GM23338 (cell line): Measurements from ENCODE around the gene MOB3B.

ENCODE experiments used
- CREB1 ChIP-seq: fragments of 250-450 bp; sonication (Bioruptor Pico); IDR thresholded peaks from 2 replicates; pipeline ENCODE4 v1.5.0; 2020; ENCODE audit warnings: low read depth, mild to moderate bottlenecking, moderate library complexity
- CTCF ChIP-seq, 2 experiments: fragments of 200-600 bp in 1 of 2; sonication (generic) in 1 of 2; conservative IDR thresholded peaks; 2 replicates each; pipeline versions ENCODE4 v1.5.1 to v1.6.1; 2016 to 2017; ENCODE audit warnings: antibody characterized with exemption in 2 of 2, low read depth in 2 of 2, mild to moderate bottlenecking in 2 of 2, moderate library complexity in 1 of 2
- ETS1 ChIP-seq: IDR thresholded peaks from 2 replicates; pipeline ENCODE4 v1.6.1; 2016; ENCODE audit warnings: antibody characterized with exemption
- EZH2 ChIP-seq: fragments of 200-600 bp; sonication (generic); IDR thresholded peaks from one replicate; pipeline ENCODE4 v1.8.0; 2017; ENCODE audit warnings: antibody characterized with exemption, mild to moderate bottlenecking, low read depth; ENCODE audit not compliant: unreplicated experiment
- EZH2phosphoT487 ChIP-seq: fragments of 200-600 bp; sonication (generic); IDR thresholded peaks from one replicate; pipeline ENCODE4 v1.8.1; 2018; ENCODE audit warnings: antibody characterized with exemption; ENCODE audit not compliant: unreplicated experiment
- JUNB ChIP-seq: IDR thresholded peaks from one replicate; pipeline ENCODE4 v1.6.1; 2016; ENCODE audit warnings: antibody characterized with exemption; ENCODE audit not compliant: unreplicated experiment
- NANOG ChIP-seq: IDR thresholded peaks from 2 replicates; pipeline ENCODE4 v1.6.1; 2016; ENCODE audit warnings: antibody characterized with exemption, borderline replicate concordance
- POLR2AphosphoS5 ChIP-seq: IDR thresholded peaks from 2 replicates; pipeline ENCODE4 v1.6.1; 2016; ENCODE audit warnings: antibody characterized with exemption, low read depth
- REST ChIP-seq: IDR thresholded peaks from one replicate; pipeline ENCODE4 v1.6.1; 2018; ENCODE audit warnings: antibody characterized with exemption; ENCODE audit not compliant: unreplicated experiment
- STAT1 ChIP-seq: IDR thresholded peaks from one replicate; pipeline ENCODE4 v1.6.1; 2016; ENCODE audit warnings: antibody characterized with exemption; ENCODE audit not compliant: unreplicated experiment
- ZNF114 ChIP-seq: fragments of 250-450 bp; sonication (Bioruptor Pico); IDR thresholded peaks from 2 replicates; pipeline ENCODE4 v1.5.0; 2020; ENCODE audit warnings: mild to moderate bottlenecking, moderate library complexity
- ZNF331 ChIP-seq: fragments of 250-450 bp; sonication (Bioruptor Pico); IDR thresholded peaks from 2 replicates; pipeline ENCODE4 v1.5.0; 2020; ENCODE audit warnings: low read depth, mild to moderate bottlenecking, moderate library complexity

GRCh38 chr9:27347889-27348288 lies 181.7 kb downstream of the MOB3B start:
- TF ChIP-seq CTCF (conservative IDR thresholded peaks at IDR 0.05; ENCODE audit: low read depth in 2 of 2) (no peak), EZH2phosphoT487 (no peak), REST (no peak), EZH2 (no peak), ZNF114 (CRISPR knock-in tag) (no peak), POLR2AphosphoS5 (no peak), JUNB (no peak), ZNF331 (no peak), STAT1 (no peak), NANOG (no peak), ETS1 (no peak), CREB1 (CRISPR knock-in tag) (no peak)
